GM23338 (cell line): ENCODE measurements around the gene TMEM178B. TPM values are rescaled to one million over a fixed set of nuclear protein-coding genes. Genes with fewer than 3 reads are reported as not detected.

Experiments
- ATAC-seq: fragments of 200-7000 bp; cut with Tn5 transposase; 3 replicates; pipeline ENCODE4 v1.9.1; 2020
- DNase-seq: peaks from one replicate; pipeline ENCODE4 v3.0.0-alpha.2; 2015; ENCODE audit warnings: low spot score
- H2AFZ ChIP-seq: fragments of 200-600 bp; sonication (generic); 2 replicates; pipeline ENCODE4 v1.8.0; 2016; ENCODE audit warnings: antibody characterized with exemption, mild to moderate bottlenecking, moderate library complexity
- H3F3A ChIP-seq: fragments of 200-600 bp; sonication (generic); replicated peaks from 2 replicates; pipeline ENCODE4 v1.8.0; 2017; ENCODE audit warnings: antibody characterized with exemption, mixed run types, low read depth
- H3K27ac ChIP-seq: fragments of 200-600 bp; sonication (generic); 2 replicates; pipeline ENCODE4 v1.6.1; 2016; ENCODE audit warnings: low read depth
- H3K27me3 ChIP-seq: fragments of 200-600 bp; sonication (generic); 2 replicates; pipeline ENCODE4 v1.8.0; 2016; ENCODE audit warnings: mild to moderate bottlenecking, mixed run types, moderate library complexity; ENCODE audit not compliant: insufficient read depth
- H3K36me3 ChIP-seq: fragments of 200-600 bp; sonication (generic); 2 replicates; pipeline ENCODE4 v1.8.0; 2016; ENCODE audit warnings: mild to moderate bottlenecking; ENCODE audit not compliant: insufficient read depth
- H3K4me1 ChIP-seq: fragments of 200-600 bp; sonication (generic); 2 replicates; pipeline ENCODE4 v1.8.0; 2016; ENCODE audit warnings: mild to moderate bottlenecking, moderate library complexity; ENCODE audit not compliant: insufficient read depth
- H3K4me2 ChIP-seq: fragments of 200-600 bp; sonication (generic); 2 replicates; pipeline ENCODE4 v1.7.1; 2017; ENCODE audit warnings: mixed run types
- H3K4me3 ChIP-seq: fragments of 200-600 bp; sonication (generic); 2 replicates; pipeline ENCODE4 v1.6.1; 2016; ENCODE audit warnings: mixed run types
- H3K79me2 ChIP-seq: fragments of 200-600 bp; sonication (generic); replicated peaks from 2 replicates; pipeline ENCODE4 v1.8.0; 2017; ENCODE audit warnings: mild to moderate bottlenecking; ENCODE audit not compliant: insufficient read depth
- H3K9me2 ChIP-seq: fragments of 200-600 bp; sonication (generic); 2 replicates; pipeline ENCODE4 v1.8.0; 2017; ENCODE audit not compliant: insufficient read depth
- H4K20me1 ChIP-seq: fragments of 200-600 bp; sonication (generic); replicated peaks from 2 replicates; pipeline ENCODE4 v1.8.0; 2017; ENCODE audit warnings: mild to moderate bottlenecking; ENCODE audit not compliant: insufficient read depth
- H3K27ac Mint-ChIP-seq: 2 replicates; pipeline ENCODE4 v1.8.0; 2020; ENCODE audit warnings: inconsistent platforms, mild to moderate bottlenecking, moderate library complexity, mixed read lengths
- H3K27me3 Mint-ChIP-seq: 3 replicates; pipeline ENCODE4 v1.8.0; 2022; ENCODE audit warnings: low read depth, mild to moderate bottlenecking, moderate library complexity, mixed read lengths, inconsistent platforms; ENCODE audit not compliant: insufficient read depth, poor library complexity
- H3K36me3 Mint-ChIP-seq: 3 replicates; pipeline ENCODE4 v1.8.0; 2021; ENCODE audit warnings: low read depth, mild to moderate bottlenecking, inconsistent platforms, moderate library complexity, mixed read lengths
- H3K4me1 Mint-ChIP-seq: 3 replicates; pipeline ENCODE4 v1.8.0; 2020; ENCODE audit warnings: mild to moderate bottlenecking, inconsistent platforms, mixed read lengths
- H3K4me3 Mint-ChIP-seq: 3 replicates; pipeline ENCODE4 v1.8.0; 2021; ENCODE audit warnings: moderate library complexity, mild to moderate bottlenecking, inconsistent platforms, mixed read lengths
- H3K9me3 Mint-ChIP-seq: 3 replicates; pipeline ENCODE4 v1.8.0; 2020; ENCODE audit warnings: moderate library complexity, mild to moderate bottlenecking, inconsistent platforms, mixed read lengths
- CREB1 ChIP-seq: fragments of 250-450 bp; sonication (Bioruptor Pico); IDR thresholded peaks from 2 replicates; pipeline ENCODE4 v1.5.0; 2020; ENCODE audit warnings: low read depth, mild to moderate bottlenecking, moderate library complexity
- CTCF ChIP-seq, 2 experiments: fragments of 200-600 bp in 1 of 2; sonication (generic) in 1 of 2; conservative IDR thresholded peaks; 2 replicates each; pipeline versions ENCODE4 v1.5.1 to v1.6.1; 2016 to 2017; ENCODE audit warnings: antibody characterized with exemption in 2 of 2, low read depth in 2 of 2, mild to moderate bottlenecking in 2 of 2, moderate library complexity in 1 of 2
- ETS1 ChIP-seq: IDR thresholded peaks from 2 replicates; pipeline ENCODE4 v1.6.1; 2016; ENCODE audit warnings: antibody characterized with exemption
- EZH2 ChIP-seq: fragments of 200-600 bp; sonication (generic); IDR thresholded peaks from one replicate; pipeline ENCODE4 v1.8.0; 2017; ENCODE audit warnings: antibody characterized with exemption, mild to moderate bottlenecking, low read depth; ENCODE audit not compliant: unreplicated experiment
- EZH2phosphoT487 ChIP-seq: fragments of 200-600 bp; sonication (generic); IDR thresholded peaks from one replicate; pipeline ENCODE4 v1.8.1; 2018; ENCODE audit warnings: antibody characterized with exemption; ENCODE audit not compliant: unreplicated experiment
- JUNB ChIP-seq: IDR thresholded peaks from one replicate; pipeline ENCODE4 v1.6.1; 2016; ENCODE audit warnings: antibody characterized with exemption; ENCODE audit not compliant: unreplicated experiment
- NANOG ChIP-seq: IDR thresholded peaks from 2 replicates; pipeline ENCODE4 v1.6.1; 2016; ENCODE audit warnings: antibody characterized with exemption, borderline replicate concordance
- POLR2AphosphoS5 ChIP-seq: IDR thresholded peaks from 2 replicates; pipeline ENCODE4 v1.6.1; 2016; ENCODE audit warnings: antibody characterized with exemption, low read depth
- ZNF331 ChIP-seq: fragments of 250-450 bp; sonication (Bioruptor Pico); IDR thresholded peaks from 2 replicates; pipeline ENCODE4 v1.5.0; 2020; ENCODE audit warnings: low read depth, mild to moderate bottlenecking, moderate library complexity
- polyA plus RNA-seq: library from polyadenylated mRNA; unstranded; fragments of >200 nt; fragmentation: Nextera tagmentation; extraction: Ambion mirVana; gene quantifications from 2 replicates; pipeline ENCODE4 v1.2.1, GENCODE V29; 2016
- total RNA-seq: library from RNA; depleted of rRNA; stranded (reverse); fragments of >200 nt; shearing (Covaris generic); gene quantifications from 2 replicates; pipeline ENCODE4 v1.2.3, GENCODE V29; 2014

Gene TMEM178B
- total and polyA plus RNA-seq, 2 experiments from 2014 or later: 4.9 to 15.6 TPM

GRCh38 chr7:141417506-141417905 is 343.6 kb downstream of the TMEM178B start:
- Histone ChIP-seq H3K4me3 (no peak overlapping the region), H3K27ac (no peak overlapping the region), H4K20me1 (no peaks in the 10 kb centered on the region), H3K9me2 (0 out of 2 replicates have a peak, but pooled peaks cover 3% of the 10 kb centered on the region), H3K36me3 (no peaks in the 10 kb centered on the region; the same call in 1 of the 2 replicates), H3K79me2 (no peaks in the 10 kb centered on the region; the same call in 1 of the 2 replicates), H3K4me2 (no peak overlapping the region), H3K4me1 (no peaks in the 10 kb centered on the region), H3K27me3 (no peaks in the 10 kb centered on the region), H2AFZ (no peak overlapping the region), H3F3A (no peaks in the 10 kb centered on the region)
- TF ChIP-seq EZH2 (no peak), NANOG (no peak), EZH2phosphoT487 (no peak), JUNB (no peak), POLR2AphosphoS5 (no peak), CREB1 (no peak), ETS1 (no peak)
- Mint-ChIP-seq H3K36me3 (no peaks in the 10 kb centered on the region), H3K27ac (no peak overlapping the region), H3K27me3 (no peaks in the 10 kb centered on the region), H3K9me3 (no peaks in the 10 kb centered on the region), H3K4me3 (no peak overlapping the region), H3K4me1 (peaks cover 11% of the 10 kb centered on the region)
- DNase-seq (no peak), ATAC-seq (no peak)

GRCh38 chr7:141418066-141418465 is 344.2 kb downstream of the TMEM178B start:
- no peaks in the 10 kb centered on the region for H4K20me1 ChIP-seq
- ATAC-seq: no peak
- no peak overlapping the region for H3K27ac Mint-ChIP-seq
- H3K36me3 Mint-ChIP-seq: no peaks in the 10 kb centered on the region
- H3K4me3 Mint-ChIP-seq: no peak overlapping the region
- peaks cover 10% of the 10 kb centered on the region for H3K4me1 Mint-ChIP-seq
- no peaks in the 10 kb centered on the region for H3K27me3 ChIP-seq
- no peak overlapping the region for H2AFZ ChIP-seq
- H3K4me3 ChIP-seq: no peak overlapping the region
- H3K4me2 ChIP-seq: no peak overlapping the region
- H3K9me2 ChIP-seq: 0 out of 2 replicates have a peak, but pooled peaks cover 3% of the 10 kb centered on the region
- no peak for DNase-seq
- no peaks in the 10 kb centered on the region for H3F3A ChIP-seq
- no peaks in the 10 kb centered on the region for H3K9me3 Mint-ChIP-seq
- TF ChIP-seq POLR2AphosphoS5 (no peak), ZNF331 (no peak), CTCF (conservative IDR thresholded peaks at IDR 0.05; ENCODE audit: low read depth in 2 of 2) (no peak)
- no peaks in the 10 kb centered on the region for H3K27me3 Mint-ChIP-seq
- H3K79me2 ChIP-seq: no peaks in the 10 kb centered on the region; the same call in 1 of the 2 replicates
- H3K4me1 ChIP-seq: no peaks in the 10 kb centered on the region
- H3K36me3 ChIP-seq: no peaks in the 10 kb centered on the region; the same call in 1 of the 2 replicates
- no peak overlapping the region for H3K27ac ChIP-seq
